Rectal smooth muscle tissue (tissue), 1 donor: ENCODE measurements around the gene HIF1A.

Source experiments
- H3K27ac ChIP-seq: one replicate; pipeline ENCODE4 v1.7.0; 2013; ENCODE audit warnings: low read depth, low read length, inconsistent platforms
- H3K27me3 ChIP-seq: one replicate; pipeline ENCODE4 v1.7.0; 2013; ENCODE audit warnings: low read length; ENCODE audit not compliant: control insufficient read depth, insufficient read depth
- H3K36me3 ChIP-seq: one replicate; pipeline ENCODE4 v1.7.0; 2013; ENCODE audit warnings: low read length; ENCODE audit not compliant: control insufficient read depth, insufficient read depth
- H3K4me1 ChIP-seq: one replicate; pipeline ENCODE4 v1.7.0; 2013; ENCODE audit warnings: low read length; ENCODE audit not compliant: control insufficient read depth, insufficient read depth
- H3K4me3 ChIP-seq: one replicate; pipeline ENCODE4 v1.7.0; 2013; ENCODE audit warnings: low read length
- H3K9ac ChIP-seq: one replicate; pipeline ENCODE4 v1.7.0; 2013; ENCODE audit warnings: low read length

Gene HIF1A

DNA sequence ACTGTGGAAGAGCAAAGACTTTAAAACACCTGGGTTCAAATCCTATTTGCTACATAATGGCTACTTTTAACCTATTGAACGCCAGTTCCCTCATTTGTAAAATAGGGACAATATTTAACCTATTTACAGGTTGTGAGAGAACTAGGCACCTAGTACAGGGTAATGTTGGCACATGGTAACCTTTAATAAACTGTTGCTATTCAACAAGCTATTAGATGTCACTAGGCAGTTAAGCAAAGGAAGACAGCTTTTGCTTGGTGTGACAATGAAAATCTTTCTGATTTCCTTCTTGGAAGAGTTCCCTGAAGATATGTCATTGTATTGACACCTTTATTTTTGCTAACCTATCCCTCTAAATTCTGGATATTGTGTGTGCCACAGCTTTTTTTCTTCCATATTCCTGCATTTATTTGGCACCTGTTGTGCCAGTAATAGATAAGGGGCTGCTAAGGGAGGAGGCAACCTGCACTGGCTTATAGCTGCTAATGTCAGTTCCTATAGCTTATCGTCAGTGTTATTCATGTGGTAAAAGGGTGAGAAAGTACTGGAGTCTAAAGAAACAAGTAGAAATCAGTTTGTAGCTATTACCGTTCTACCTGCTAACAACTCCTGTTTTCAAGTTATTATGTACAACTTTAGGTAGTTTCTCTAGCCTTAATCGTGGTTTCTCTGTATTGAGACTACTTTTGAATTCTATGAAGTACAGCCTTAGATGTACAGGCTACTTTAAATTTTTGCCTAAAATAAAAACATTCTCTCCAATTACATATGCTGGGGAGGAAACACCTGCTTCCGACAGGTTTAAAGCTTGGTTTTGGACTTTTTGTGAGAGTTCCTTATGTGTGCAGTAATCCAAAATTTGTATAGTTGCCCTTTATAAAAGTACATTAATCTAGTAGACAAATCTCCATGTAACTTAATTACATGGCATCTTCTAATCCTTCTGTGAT, 24.3 kb downstream of the HIF1A start:
- no peak overlapping the region for H3K27ac ChIP-seq
- peaks cover 7% of the 10 kb centered on the region for H3K4me1 ChIP-seq
- H3K27me3 ChIP-seq = no peaks in the 10 kb centered on the region
- peaks cover 6% of the 10 kb centered on the region for H3K36me3 ChIP-seq
- no peak overlapping the region for H3K4me3 ChIP-seq
- H3K9ac ChIP-seq = no peak overlapping the region

DNA sequence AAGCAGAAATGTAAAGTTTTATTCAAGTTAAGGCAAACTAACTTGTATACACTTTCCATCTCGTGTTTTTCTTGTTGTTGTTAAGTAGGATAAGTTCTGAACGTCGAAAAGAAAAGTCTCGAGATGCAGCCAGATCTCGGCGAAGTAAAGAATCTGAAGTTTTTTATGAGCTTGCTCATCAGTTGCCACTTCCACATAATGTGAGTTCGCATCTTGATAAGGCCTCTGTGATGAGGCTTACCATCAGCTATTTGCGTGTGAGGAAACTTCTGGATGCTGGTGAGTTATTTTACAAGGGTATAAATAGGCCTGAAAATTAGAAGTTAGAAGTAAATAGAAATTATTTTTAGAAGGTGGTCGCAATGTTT, 25.0 kb downstream of the HIF1A start:
- Histone ChIP-seq H3K27me3 (no peaks in the 10 kb centered on the region), H3K9ac (no peak overlapping the region), H3K4me1 (peaks cover 7% of the 10 kb centered on the region), H3K36me3 (peaks cover 6% of the 10 kb centered on the region), H3K4me3 (no peak overlapping the region), H3K27ac (no peak overlapping the region)

DNA sequence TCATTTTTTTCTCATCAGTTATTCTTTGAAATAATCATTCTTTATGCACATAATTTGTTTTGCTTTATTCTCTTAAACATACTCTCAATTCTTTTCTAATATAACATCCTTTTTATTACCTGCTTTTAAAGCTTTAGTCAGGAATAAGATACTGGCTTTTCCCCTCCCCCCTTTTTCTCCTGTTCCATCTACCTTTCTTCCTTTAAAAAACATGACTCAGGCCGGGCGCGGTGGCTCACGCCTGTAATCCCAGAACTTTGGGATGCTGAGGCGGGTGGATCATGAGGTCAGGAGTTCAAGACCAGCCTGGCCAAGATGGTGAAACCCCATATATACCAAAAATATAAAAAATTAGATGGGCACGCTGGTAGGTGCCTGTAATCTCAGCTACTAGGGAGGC, 25.4 kb downstream of the HIF1A start:
- peaks cover 7% of the 10 kb centered on the region for H3K4me1 ChIP-seq
- H3K9ac ChIP-seq = no peak overlapping the region
- H3K27me3 ChIP-seq = no peaks in the 10 kb centered on the region
- H3K36me3 ChIP-seq = peaks cover 6% of the 10 kb centered on the region
- no peak overlapping the region for H3K27ac ChIP-seq
- no peak overlapping the region for H3K4me3 ChIP-seq

DNA sequence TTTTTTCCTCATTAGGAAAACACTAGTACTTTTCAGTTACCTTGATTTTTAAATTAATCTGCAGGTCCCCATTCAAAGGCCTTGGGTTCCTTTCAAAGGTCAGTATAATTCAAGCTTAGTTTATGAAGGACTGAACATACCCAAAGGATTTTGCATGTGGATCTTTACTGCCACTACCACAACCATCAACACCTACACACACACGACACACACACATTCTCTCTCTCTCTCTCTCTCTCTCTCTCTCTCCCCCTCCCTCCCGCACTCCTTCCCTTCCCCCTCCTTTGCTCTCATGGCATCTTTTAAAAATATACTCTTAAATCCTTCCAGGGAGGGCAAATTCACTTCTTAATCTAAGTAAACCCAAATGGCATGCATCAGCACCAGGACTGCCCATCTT, 28.8 kb downstream of the HIF1A start:
- Histone ChIP-seq H3K9ac (no peak overlapping the region), H3K27ac (no peak overlapping the region), H3K4me1 (peaks cover 4% of the 10 kb centered on the region), H3K27me3 (no peaks in the 10 kb centered on the region), H3K4me3 (no peak overlapping the region), H3K36me3 (peaks cover 15% of the 10 kb centered on the region)

DNA sequence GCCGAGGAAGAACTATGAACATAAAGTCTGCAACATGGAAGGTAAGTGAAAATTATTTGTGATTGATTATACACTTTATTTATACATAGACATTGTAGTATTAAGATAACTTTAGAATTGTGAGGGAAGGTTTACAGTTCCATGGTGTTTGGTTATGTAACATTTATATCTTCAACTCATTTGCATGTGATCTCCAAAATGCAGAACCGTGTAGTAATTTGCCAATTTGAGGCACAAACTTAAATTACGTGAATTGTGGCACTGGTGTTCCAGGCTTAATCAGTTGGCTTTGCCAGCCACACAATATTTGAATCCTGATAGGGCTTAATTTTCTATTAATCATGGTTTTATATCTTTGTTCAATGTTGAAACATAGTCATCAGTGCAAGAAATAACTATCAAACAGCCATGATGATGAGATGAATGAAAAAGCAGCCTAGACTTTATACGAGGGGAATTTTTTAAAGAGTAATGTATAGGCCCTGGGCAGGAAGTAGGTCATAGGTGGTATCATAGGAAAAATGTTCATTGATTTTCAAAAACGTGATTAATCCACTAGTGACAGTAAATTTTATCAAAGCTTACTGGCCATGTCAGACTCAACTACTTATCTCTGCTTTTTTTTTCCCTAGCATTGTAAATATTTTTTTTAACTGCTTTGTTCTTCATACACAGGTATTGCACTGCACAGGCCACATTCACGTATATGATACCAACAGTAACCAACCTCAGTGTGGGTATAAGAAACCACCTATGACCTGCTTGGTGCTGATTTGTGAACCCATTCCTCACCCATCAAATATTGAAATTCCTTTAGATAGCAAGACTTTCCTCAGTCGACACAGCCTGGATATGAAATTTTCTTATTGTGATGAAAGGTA, 31.7 kb downstream of the HIF1A start:
- H3K4me3 ChIP-seq = no peak overlapping the region
- no peaks in the 10 kb centered on the region for H3K27me3 ChIP-seq
- H3K9ac ChIP-seq = no peak overlapping the region
- peaks cover 14% of the 10 kb centered on the region for H3K36me3 ChIP-seq
- H3K27ac ChIP-seq = no peak overlapping the region
- H3K4me1 ChIP-seq = no peaks in the 10 kb centered on the region

DNA sequence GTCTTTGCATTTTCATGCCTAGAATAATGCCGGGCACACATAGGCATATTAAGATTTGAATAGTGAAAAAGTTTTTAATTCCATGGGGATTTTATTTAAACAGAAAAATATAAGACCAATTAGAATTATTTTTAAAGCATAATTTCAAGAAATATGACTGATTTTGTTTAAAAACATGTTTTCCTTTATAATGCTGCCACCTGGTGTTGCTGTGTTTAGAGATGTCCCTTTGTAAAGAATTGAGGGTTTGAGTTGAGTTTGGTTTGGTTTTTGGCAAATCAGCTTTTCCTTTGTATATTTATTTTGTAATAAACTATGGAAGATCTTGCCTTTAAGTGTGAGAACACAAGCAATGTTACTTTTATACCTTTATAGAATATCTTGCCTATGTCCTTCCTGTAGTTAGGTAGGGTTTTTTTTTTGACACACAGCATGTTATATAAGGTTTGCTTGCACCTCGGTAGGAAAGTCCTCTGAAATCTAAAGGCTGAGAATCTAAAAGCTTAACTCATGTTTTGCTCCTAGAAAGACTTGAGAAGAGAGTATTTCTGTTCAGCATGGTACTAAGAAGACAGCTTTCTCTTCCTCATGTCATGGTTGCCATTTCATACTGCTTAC, 35.6 kb downstream of the HIF1A start:
- Histone ChIP-seq H3K4me3 (no peak overlapping the region), H3K4me1 (no peaks in the 10 kb centered on the region), H3K36me3 (peaks cover 16% of the 10 kb centered on the region), H3K27ac (no peak overlapping the region), H3K27me3 (no peaks in the 10 kb centered on the region), H3K9ac (no peak overlapping the region)

DNA sequence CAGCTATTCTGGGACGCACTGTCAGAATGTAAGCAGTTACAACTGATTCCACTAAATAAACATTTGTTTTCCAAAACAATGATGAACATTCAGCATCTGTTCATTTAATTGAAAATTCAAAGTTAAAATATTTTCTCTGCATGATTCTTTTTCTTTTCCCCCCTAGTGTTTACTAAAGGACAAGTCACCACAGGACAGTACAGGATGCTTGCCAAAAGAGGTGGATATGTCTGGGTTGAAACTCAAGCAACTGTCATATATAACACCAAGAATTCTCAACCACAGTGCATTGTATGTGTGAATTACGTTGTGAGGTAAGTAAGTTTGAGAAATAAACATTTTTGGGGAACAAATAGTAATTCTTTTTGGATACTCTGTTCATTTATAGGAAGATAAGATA, 38.7 kb downstream of the HIF1A start:
- Histone ChIP-seq H3K4me3 (no peak overlapping the region), H3K4me1 (no peaks in the 10 kb centered on the region), H3K9ac (no peak overlapping the region), H3K36me3 (peaks cover 10% of the 10 kb centered on the region), H3K27me3 (no peaks in the 10 kb centered on the region), H3K27ac (no peak overlapping the region)

DNA sequence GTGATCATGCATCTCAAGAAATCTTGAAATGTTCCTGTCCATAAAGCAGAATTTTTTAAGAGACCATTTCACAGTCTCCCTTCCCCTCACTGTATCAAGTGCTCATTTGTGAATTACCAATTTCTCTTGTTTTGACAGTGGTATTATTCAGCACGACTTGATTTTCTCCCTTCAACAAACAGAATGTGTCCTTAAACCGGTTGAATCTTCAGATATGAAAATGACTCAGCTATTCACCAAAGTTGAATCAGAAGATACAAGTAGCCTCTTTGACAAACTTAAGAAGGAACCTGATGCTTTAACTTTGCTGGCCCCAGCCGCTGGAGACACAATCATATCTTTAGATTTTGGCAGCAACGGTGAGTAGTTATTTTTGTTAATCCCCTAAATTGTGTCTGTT, 41.4 kb downstream of the HIF1A start:
- no peak overlapping the region for H3K9ac ChIP-seq
- no peaks in the 10 kb centered on the region for H3K27me3 ChIP-seq
- no peak overlapping the region for H3K27ac ChIP-seq
- peaks cover 16% of the 10 kb centered on the region for H3K36me3 ChIP-seq
- no peak overlapping the region for H3K4me3 ChIP-seq
- no peaks in the 10 kb centered on the region for H3K4me1 ChIP-seq

DNA sequence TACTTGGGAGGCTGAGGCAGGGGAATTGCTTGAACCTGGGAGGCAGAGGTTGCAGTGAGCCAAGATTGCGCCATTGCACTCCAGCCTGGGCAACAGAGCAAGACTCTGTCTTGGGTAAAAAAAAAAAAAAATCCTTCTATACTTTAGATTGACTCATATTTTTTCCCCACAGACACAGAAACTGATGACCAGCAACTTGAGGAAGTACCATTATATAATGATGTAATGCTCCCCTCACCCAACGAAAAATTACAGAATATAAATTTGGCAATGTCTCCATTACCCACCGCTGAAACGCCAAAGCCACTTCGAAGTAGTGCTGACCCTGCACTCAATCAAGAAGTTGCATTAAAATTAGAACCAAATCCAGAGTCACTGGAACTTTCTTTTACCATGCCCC, 42.6 kb downstream of the HIF1A start:
- H3K27ac ChIP-seq = no peak overlapping the region
- no peaks in the 10 kb centered on the region for H3K27me3 ChIP-seq
- peaks cover 16% of the 10 kb centered on the region for H3K36me3 ChIP-seq
- H3K4me3 ChIP-seq = no peak overlapping the region
- no peak overlapping the region for H3K9ac ChIP-seq
- no peaks in the 10 kb centered on the region for H3K4me1 ChIP-seq

DNA sequence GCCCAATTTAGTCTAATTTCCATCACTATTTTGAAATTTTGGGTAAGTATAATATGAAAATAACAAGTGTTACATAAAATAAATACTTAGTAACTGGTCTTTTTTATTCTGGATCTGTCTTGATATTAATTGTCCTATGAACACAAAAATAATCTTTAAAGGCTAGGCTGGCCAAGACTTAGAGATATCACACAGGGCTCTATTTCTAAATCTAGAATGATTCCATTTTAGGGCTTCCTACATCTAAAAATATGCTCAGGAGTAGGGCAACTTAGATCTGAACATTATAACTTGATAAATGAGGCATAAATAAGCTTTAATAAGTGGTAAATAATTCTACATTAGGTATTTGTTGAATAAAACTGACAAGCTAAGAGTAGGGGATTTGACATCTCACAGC, 43.8 kb downstream of the HIF1A start:
- Histone ChIP-seq H3K27ac (no peak overlapping the region), H3K36me3 (peaks cover 16% of the 10 kb centered on the region), H3K27me3 (no peaks in the 10 kb centered on the region), H3K4me1 (no peaks in the 10 kb centered on the region), H3K4me3 (no peak overlapping the region), H3K9ac (no peak overlapping the region)

DNA sequence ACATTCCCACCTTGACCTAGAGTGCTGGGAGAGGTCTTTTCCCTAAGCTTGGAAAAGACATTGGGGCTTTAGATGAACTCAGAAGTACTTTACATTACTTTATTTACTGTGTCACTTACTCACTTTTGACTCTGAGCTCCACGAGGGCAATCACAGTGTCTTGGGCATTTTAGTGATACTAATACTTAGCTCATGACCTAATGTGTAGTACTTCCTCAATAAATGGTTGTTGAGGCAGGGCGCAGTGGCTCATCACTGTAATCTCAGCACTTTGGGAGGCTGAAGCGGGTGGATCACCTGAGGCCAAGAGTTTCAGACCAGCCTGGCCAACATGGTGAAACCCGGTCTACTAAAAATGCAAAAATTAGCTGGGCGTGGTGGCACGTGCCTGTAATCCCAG, 47.1 kb downstream of the HIF1A start:
- H3K27me3 ChIP-seq = no peaks in the 10 kb centered on the region
- H3K36me3 ChIP-seq = peaks cover 10% of the 10 kb centered on the region
- H3K27ac ChIP-seq = no peak overlapping the region
- no peak overlapping the region for H3K9ac ChIP-seq
- H3K4me3 ChIP-seq = no peak overlapping the region
- no peaks in the 10 kb centered on the region for H3K4me1 ChIP-seq

DNA sequence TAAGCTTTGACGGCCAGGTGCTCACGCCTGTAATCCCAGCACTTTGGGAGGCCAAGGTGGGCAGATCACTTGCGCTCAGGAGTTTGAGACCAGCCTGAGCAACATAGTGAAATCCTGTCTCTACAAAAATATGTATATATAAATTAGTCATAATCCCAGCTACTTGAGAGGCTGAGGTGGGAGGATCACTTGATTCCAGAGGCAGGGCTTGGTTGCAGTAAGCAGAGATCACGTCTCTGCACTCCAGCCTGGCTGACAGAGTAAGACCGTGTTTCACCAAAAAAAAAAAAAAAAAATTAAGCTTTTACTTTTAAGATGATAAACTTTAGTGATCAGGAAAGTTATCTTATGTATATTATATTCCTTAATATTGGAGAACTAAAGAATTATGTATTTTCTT, 48.9 kb downstream of the HIF1A start:
- Histone ChIP-seq H3K27me3 (no peaks in the 10 kb centered on the region), H3K4me1 (no peaks in the 10 kb centered on the region), H3K36me3 (peaks cover 10% of the 10 kb centered on the region), H3K9ac (no peak overlapping the region), H3K4me3 (no peak overlapping the region), H3K27ac (no peak overlapping the region)
